ENCODE results near the gene MRO. TPM values are rescaled to one million over a fixed set of nuclear protein-coding genes. Genes with fewer than 3 reads are reported as not detected.
"Not testable (repeated sequence)": the region's sequence is repeated elsewhere in the genome, so short reads cannot be mapped to it uniquely, and the experiment has no call there.

Gene MRO
- total RNA-seq, 1 donor from 2014 or later, result not detected

DNA sequence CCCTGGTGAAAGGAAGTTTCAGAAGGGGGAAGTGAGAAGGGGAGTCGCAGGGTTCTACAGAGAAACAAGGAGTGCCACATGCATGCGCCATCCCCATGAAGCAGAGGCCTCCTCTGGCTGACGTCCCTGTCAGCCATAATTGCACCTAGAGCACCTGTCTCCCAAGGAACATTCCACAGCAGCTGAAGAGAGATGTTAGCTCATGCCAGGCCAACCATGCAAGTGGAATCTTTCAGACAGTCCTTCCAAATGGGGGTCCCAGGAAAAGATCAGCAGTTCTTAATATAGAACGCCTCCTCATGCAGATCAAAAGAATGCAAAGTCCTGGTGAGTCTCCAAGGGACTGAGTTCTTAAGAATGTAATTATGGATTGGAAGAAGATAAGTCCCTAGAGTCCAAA lies 29.6 kb downstream of the MRO start:
- no peak for DNase-seq (ENCODE audit: low spot score, unreplicated experiment)
- no peak overlapping the region for H3K4me3 Mint-ChIP-seq (ENCODE audit: low read depth)
- no peaks in the 10 kb centered on the region for H3K27me3 Mint-ChIP-seq
- H3K9me3 Mint-ChIP-seq (ENCODE audit: low read depth), result no peaks in the 10 kb centered on the region
- no peak overlapping the region for H3K27ac Mint-ChIP-seq
- peaks cover 39% of the 10 kb centered on the region for H3K4me1 Mint-ChIP-seq (ENCODE audit: low read depth)
- TF ChIP-seq, protein P1, sequence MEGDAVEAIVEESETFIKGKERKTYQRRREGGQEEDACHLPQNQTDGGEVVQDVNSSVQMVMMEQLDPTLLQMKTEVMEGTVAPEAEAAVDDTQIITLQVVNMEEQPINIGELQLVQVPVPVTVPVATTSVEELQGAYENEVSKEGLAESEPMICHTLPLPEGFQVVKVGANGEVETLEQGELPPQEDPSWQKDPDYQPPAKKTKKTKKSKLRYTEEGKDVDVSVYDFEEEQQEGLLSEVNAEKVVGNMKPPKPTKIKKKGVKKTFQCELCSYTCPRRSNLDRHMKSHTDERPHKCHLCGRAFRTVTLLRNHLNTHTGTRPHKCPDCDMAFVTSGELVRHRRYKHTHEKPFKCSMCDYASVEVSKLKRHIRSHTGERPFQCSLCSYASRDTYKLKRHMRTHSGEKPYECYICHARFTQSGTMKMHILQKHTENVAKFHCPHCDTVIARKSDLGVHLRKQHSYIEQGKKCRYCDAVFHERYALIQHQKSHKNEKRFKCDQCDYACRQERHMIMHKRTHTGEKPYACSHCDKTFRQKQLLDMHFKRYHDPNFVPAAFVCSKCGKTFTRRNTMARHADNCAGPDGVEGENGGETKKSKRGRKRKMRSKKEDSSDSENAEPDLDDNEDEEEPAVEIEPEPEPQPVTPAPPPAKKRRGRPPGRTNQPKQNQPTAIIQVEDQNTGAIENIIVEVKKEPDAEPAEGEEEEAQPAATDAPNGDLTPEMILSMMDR (IDR thresholded peaks at IDR 0.05; ENCODE audit: unreplicated experiment), result no peak
- H3K36me3 Mint-ChIP-seq (ENCODE audit: insufficient read depth), result no peaks in the 10 kb centered on the region

DNA sequence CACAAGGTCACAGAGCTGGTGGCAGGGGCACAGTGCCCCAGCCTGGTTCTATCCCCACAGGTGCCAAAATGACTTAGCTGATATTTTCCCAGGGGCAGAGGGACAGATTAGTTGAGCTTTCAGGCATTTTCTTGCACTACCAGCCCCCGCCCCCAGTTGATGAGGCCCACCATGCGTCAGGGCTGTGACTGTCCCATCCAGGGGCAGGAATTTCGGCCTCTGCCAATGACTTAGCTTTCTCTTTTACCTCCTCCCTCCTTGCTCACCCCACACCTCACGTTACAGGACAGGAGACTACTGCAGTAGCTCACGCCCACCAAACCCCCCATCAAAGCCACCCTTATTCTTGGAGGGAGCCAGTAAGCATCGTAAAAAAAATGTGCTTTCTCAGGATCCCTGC lies 31.5 kb downstream of the MRO start:
- DNase-seq (ENCODE audit: low spot score, unreplicated experiment), result no peak
- H3K4me1 Mint-ChIP-seq (ENCODE audit: low read depth), result peaks cover 30% of the 10 kb centered on the region
- TF ChIP-seq, protein P1 (IDR thresholded peaks at IDR 0.05; ENCODE audit: unreplicated experiment), result no peak
- H3K27ac Mint-ChIP-seq, result no peak overlapping the region
- no peak overlapping the region for H3K4me3 Mint-ChIP-seq (ENCODE audit: low read depth)
- H3K36me3 Mint-ChIP-seq (ENCODE audit: insufficient read depth), result no peaks in the 10 kb centered on the region
- no peaks in the 10 kb centered on the region for H3K9me3 Mint-ChIP-seq (ENCODE audit: low read depth)
- H3K27me3 Mint-ChIP-seq, result no peaks in the 10 kb centered on the region

DNA sequence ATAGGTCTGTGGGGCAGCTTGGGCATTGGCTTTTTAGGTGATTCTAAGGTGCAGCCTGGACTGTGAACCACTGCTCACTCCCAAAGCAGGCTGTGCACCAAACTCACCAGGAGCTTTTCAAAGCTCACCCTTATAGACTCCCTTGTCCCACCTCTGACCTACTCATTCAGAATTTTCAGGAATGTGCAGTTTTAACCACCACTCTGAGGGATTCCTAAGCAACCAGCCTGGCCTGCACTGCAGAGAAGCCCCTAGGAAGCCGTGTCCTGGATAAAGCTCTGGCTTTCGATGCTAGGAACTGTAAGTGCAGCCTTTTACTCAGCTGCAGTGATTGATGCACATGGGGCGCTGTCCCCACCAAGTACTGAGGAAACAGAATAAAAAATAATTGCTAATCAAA lies 33.0 kb downstream of the MRO start:
- Mint-ChIP-seq H3K4me1 (ENCODE audit: low read depth) (peaks cover 30% of the 10 kb centered on the region), H3K27ac (no peak overlapping the region), H3K27me3 (no peaks in the 10 kb centered on the region), H3K9me3 (ENCODE audit: low read depth) (peaks cover 4% of the 10 kb centered on the region), H3K36me3 (ENCODE audit: insufficient read depth) (no peaks in the 10 kb centered on the region), H3K4me3 (ENCODE audit: low read depth) (no peak overlapping the region)
- DNase-seq (ENCODE audit: low spot score, unreplicated experiment), result no peak
- TF ChIP-seq, protein P1 (IDR thresholded peaks at IDR 0.05; ENCODE audit: unreplicated experiment), result no peak

DNA sequence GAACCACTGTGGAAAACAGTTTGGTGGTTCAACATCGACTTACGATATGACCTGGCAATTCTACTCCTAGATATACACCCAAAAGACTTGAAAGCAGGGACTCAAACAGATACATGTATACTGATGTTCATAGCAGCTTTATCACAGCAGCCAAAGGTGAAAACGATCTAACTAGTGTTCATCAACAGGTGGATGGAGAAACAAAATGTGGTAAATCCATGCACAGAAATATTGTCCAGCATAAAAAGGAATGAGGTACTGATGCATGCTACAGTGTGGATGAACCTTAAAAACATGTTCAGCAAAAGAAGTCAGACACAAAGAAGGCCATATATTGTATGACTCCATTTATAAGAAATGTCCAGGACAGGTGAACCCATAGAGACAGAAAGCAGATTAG lies 36.3 kb downstream of the MRO start:
- Mint-ChIP-seq H3K9me3 (ENCODE audit: low read depth) (peaks cover 4% of the 10 kb centered on the region), H3K27ac (no peak overlapping the region)

DNA sequence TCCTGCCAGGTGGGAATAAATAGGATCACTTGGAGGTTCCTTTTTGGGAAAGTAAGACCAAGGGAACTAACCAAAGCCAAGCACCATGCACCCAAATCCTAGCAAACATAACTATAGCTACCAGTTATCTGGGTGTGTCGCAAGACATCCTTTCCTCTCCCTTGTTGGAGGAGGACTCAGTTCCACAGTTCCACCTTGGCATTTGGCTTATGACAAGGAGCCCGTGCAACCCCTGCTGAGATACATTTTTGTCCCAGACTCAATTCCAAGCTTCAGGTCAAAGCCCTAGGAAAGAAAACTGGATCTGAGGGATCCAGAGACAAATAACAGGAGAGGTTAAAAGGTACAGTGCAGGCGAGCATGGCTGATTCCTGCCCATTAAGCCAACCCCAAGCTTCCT lies 40.8 kb downstream of the MRO start:
- not testable (repeated sequence) for H3K36me3 Mint-ChIP-seq (ENCODE audit: insufficient read depth); H3K27ac Mint-ChIP-seq; H3K4me3 Mint-ChIP-seq (ENCODE audit: low read depth); H3K9me3 Mint-ChIP-seq (ENCODE audit: low read depth); H3K27me3 Mint-ChIP-seq; DNase-seq (ENCODE audit: low spot score, unreplicated experiment); H3K4me1 Mint-ChIP-seq (ENCODE audit: low read depth)

More for the DNA sequence above, 36.3 kb downstream of the MRO start:
- no peaks in the 10 kb centered on the region for H3K27me3 Mint-ChIP-seq
- peaks cover 16% of the 10 kb centered on the region for H3K4me1 Mint-ChIP-seq (ENCODE audit: low read depth)
- H3K36me3 Mint-ChIP-seq (ENCODE audit: insufficient read depth), result no peaks in the 10 kb centered on the region
- TF ChIP-seq, protein P1 (IDR thresholded peaks at IDR 0.05; ENCODE audit: unreplicated experiment), result no peak
- DNase-seq (ENCODE audit: low spot score, unreplicated experiment), result no peak
- H3K4me3 Mint-ChIP-seq (ENCODE audit: low read depth), result no peak overlapping the region

DNA sequence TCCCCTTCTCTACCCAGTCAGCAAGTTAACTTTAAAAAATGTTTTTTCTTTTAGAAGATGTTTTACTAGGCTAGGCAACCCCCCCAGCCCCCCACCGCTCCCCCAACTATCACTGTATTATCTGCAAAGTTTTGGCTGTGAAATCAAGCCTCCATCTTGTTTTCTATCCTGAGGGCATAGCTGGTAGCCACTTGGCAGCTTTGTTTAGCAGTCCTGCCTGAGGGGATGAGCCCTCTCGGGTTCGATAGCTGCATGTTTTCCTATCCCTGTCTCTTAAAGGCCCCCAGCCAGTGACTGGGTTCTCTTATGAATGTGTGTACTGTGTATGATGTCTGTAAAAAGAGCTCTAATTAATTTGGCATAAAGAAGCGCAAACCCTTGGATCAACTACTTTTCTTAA lies 43.4 kb downstream of the MRO start:
- Mint-ChIP-seq H3K4me3 (ENCODE audit: low read depth) (no peak overlapping the region), H3K27me3 (peaks cover 3% of the 10 kb centered on the region), H3K9me3 (ENCODE audit: low read depth) (peaks cover 21% of the 10 kb centered on the region)

More for the DNA sequence above, 43.4 kb downstream of the MRO start:
- H3K36me3 Mint-ChIP-seq (ENCODE audit: insufficient read depth), result peaks cover 2% of the 10 kb centered on the region
- TF ChIP-seq, protein P1 (IDR thresholded peaks at IDR 0.05; ENCODE audit: unreplicated experiment), result no peak
- no peaks in the 10 kb centered on the region for H3K4me1 Mint-ChIP-seq (ENCODE audit: low read depth)
- no peak for DNase-seq (ENCODE audit: low spot score, unreplicated experiment)
- H3K27ac Mint-ChIP-seq, result no peak overlapping the region

Measured in progenitor cell of endocrine pancreas (in vitro differentiated cells).